Gastroesophageal sphincter (tissue), 3 donors: Measurements from ENCODE around the gene WIPF1.
A peak's percentile ranks its signal among the peaks of the same experiment; 100 is the strongest.

ENCODE experiments used
- POLR2A ChIP-seq, 2 donors: fragments of 450-650 bp; IDR thresholded peaks; one replicate each; pipeline ENCODE4 v1.6.1; 2017; ENCODE audit warnings: antibody characterized with exemption in 2 of 2, mild to moderate bottlenecking in 2 of 2, moderate library complexity in 1 of 2
- POLR2AphosphoS5 ChIP-seq: sonication (generic); formaldehyde crosslinking; IDR thresholded peaks from one replicate; pipeline ENCODE4 v1.6.1; 2017; ENCODE audit warnings: antibody characterized with exemption
- TF ChIP-seq, protein P1 (sequence below), 4 experiments: fragments of 200-600 bp in 2 of 4; fragments of 450-650 bp in 2 of 4; sonication (generic) in 1 of 4; IDR thresholded peaks; one replicate each; pipeline ENCODE4 v1.5.1; 2017 to 2019; ENCODE audit warnings: antibody characterized with exemption in 4 of 4, mild to moderate bottlenecking in 2 of 4, moderate library complexity in 2 of 4

DNA sequence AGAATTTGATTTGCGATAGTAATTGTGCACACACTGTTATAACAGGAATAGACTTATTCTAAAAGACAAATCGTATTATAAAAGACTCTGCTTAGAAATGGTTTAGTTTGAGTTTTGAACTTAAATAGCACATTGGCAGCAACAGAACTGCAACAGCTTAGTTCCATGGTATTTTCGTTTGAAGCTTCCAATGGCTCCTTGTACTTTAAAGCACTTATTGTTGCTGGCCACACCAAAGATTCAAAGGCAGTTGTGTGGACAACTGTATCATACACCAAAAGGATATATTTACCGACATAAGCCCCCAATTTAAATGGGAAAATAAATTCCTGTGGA, 627 bp downstream of the WIPF1 start:
- TF ChIP-seq POLR2A (IDR thresholded peaks at IDR 0.05) (no peak), POLR2AphosphoS5 (no peak)
- TF ChIP-seq, protein P1, sequence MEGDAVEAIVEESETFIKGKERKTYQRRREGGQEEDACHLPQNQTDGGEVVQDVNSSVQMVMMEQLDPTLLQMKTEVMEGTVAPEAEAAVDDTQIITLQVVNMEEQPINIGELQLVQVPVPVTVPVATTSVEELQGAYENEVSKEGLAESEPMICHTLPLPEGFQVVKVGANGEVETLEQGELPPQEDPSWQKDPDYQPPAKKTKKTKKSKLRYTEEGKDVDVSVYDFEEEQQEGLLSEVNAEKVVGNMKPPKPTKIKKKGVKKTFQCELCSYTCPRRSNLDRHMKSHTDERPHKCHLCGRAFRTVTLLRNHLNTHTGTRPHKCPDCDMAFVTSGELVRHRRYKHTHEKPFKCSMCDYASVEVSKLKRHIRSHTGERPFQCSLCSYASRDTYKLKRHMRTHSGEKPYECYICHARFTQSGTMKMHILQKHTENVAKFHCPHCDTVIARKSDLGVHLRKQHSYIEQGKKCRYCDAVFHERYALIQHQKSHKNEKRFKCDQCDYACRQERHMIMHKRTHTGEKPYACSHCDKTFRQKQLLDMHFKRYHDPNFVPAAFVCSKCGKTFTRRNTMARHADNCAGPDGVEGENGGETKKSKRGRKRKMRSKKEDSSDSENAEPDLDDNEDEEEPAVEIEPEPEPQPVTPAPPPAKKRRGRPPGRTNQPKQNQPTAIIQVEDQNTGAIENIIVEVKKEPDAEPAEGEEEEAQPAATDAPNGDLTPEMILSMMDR (IDR thresholded peaks at IDR 0.05): peak in 1 of 4 experiments; percentile 10
